GM18511 (cell line): ENCODE data around the gene COQ4.
A peak's percentile ranks its signal among the peaks of the same experiment; 100 is the strongest.

Experiments used
- ATAC-seq: cut with Tn5 transposase; IDR thresholded peaks from one replicate; pipeline ENCODE4 v1.9.1; 2021; ENCODE audit warnings: mild to moderate bottlenecking, moderate library complexity; ENCODE audit not compliant: unreplicated experiment

COQ4 gene

DNA sequence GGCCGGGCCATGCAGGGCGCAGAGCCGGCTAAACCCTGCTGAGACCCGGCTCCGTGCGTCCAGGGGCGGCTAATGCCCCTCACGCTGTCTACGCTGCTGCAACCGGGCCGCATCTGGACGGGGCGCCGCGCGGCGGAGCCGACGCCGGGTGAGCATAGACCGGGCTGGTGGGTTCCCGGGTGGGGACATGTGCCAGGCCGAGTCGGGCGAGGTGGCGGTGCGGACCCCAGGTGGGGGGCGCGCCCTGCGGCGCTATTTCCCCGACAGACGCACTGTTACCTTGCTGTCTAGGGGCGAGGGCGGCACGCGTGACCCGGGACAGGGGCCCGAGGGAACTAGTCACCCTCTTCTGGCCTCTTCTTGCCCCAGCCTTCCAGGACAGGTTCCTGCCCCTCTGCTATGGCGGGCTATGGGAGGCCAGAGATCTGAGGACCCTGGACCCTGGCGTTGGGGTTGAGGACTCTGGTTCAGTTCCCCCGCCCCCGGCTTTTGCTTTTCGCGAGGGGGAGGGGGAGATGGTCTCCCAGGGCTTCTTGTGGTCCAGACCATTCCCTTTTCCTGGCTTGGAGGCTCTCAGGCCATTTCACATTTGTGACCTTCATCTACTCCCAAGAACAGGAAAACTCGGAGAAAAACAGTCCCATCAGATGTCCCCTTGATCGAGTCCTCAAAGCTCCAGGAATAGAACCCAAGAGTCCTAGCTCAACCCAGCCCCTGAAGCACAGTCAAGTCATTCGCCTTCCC, 18.2 kb downstream of the COQ4 start:
- ATAC-seq: peak; percentile 17

DNA sequence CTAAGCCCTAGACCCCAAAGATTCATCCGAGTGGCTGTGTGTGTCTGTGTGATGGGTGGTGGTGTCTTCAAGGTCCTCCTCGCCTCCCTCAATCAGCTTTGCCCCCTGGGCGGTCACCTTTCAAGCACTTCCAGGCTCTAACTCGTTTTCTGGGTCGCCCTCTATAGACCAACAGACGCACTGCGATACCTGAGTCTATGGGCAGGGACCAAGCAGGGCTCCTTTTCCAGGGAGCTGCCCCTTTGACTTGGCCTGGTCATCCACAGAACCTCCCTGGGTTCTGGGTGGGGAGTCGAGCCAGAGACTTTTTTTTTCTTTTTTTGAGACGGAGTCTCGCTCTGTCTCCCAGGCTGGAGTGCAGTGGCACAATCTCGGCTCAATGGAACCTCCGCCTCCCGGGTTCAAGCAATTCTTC, 18.8 kb downstream of the COQ4 start:
- no peak for ATAC-seq

DNA sequence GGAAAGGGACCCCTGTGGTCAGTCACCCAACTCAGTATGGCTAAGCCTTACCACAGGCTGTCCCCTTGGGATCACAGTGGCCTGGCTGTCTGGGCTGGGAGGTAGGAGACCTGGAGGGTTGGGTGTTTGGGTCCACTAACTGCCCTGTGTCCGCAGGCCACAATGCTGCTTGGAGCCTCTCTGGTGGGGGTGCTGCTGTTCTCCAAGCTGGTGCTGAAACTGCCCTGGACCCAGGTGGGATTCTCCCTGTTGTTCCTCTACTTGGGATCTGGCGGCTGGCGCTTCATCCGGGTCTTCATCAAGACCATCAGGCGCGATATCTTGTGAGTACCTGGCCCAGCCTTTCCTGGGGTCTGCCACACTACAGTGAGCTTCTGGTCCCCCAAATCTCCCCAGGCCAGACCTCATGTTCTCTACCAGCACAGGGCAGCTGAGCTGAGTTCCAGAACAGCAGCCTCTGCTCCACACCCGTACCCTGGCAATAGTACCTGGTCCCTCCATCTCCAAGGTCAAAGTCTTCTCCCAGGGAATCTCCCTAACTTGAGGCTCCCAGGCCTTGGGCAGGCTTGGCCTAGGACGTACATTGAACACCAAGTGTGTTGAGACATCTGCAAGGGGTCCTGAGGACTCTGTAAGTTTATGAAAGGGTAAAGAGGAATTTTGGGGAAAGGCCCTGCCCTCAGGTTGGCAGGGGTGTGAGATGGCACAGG, 20.5 kb downstream of the COQ4 start:
- no peak for ATAC-seq

DNA sequence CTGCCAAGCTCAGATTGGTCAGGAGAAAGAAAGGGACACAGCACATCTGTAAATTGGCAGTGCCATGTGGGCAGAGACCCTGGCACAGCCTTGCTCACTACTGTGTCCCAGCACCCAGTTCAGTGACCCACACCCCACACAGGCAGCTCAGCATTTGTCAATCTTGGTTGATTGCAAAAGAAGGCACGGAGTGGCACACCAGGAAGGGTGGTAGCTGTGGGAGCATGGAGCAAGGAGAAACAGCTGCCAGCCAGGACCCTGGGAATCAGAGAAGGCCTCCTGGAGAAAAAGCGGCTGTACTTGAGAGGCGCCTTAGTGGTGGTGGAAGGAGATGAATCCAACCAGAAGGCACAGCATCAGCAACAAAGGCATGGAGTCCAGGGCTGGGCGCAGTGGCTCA, 21.2 kb downstream of the COQ4 start:
- no peak for ATAC-seq

- no peak for ATAC-seq
Observed at GRCh38 chr9:128344931-128345605, 22.4 kb downstream of the COQ4 start.

- no peak for ATAC-seq
Observed at GRCh38 chr9:128349125-128349524, 26.5 kb downstream of the COQ4 start.

GRCh38 chr9:128349772-128350171, 27.1 kb downstream of the COQ4 start:
- ATAC-seq: no peak

DNA sequence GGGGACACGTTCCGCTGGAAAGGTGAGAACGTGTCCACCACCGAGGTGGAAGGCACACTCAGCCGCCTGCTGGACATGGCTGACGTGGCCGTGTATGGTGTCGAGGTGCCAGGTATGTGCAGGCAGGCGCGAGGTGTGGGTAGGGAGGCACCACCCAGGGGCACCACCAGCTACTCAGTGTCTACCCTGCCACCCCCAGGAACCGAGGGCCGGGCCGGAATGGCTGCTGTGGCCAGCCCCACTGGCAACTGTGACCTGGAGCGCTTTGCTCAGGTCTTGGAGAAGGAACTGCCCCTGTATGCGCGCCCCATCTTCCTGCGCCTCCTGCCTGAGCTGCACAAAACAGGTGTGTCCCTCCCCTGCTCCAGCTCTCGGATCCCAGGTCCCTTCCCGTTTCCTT, 32.8 kb downstream of the COQ4 start:
- no peak for ATAC-seq

GRCh38 chr9:128358090-128358489, 35.5 kb downstream of the COQ4 start:
- ATAC-seq: no peak

- no peak for ATAC-seq
Observed at GRCh38 chr9:128358861-128359260, 36.2 kb downstream of the COQ4 start.

DNA sequence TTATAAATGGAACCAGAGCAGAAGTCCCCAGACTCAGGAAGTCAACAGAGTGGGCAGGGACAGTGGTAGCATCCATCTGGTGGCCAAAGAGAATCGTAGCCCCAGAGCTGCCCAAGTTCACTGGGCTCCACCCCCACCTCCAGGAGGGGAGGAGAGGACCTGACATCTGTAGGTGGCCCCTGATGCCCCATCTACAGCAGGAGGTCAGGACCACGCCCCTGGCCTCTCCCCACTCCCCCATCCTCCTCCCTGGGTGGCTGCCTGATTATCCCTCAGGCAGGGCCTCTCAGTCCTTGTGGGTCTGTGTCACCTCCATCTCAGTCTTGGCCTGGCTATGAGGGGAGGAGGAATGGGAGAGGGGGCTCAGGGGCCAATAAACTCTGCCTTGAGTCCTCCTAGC, 38.2 kb downstream of the COQ4 start:
- no peak for ATAC-seq

- ATAC-seq: no peak
Observed at GRCh38 chr9:128361296-128361985, 38.8 kb downstream of the COQ4 start.

DNA sequence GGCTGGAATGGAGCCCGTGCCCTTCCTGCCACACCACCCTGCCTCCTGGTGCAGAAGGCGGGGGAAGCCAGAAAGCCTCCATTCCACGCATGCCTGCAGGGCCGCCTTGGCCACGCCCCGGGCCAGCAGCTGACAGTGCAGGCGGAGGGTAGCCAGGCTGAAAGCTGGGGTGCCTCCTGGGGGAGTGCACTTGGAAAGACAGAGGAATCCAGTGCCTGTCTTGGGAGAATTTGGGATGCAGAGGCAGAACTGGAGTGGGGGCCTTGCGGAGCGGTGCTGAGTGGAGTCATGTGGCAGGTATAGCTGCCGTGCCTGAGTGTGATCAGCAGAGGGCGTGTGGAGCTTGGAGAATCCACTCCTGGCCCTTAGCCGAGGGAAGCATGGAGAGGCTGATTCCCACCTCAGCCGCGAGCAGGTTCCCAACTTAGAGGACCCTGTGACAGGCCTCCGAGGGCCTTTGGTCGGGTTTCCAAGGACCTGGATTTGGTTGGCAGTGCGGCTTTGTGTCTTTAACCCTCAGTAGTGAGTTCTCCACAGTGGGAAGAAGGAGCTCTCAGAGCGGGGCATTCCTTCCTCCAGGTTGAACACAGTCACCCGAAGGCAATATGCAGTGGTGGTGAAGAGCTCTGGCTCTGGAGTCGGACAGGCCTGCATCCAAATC, 39.5 kb downstream of the COQ4 start:
- ATAC-seq: peak; percentile 63

DNA sequence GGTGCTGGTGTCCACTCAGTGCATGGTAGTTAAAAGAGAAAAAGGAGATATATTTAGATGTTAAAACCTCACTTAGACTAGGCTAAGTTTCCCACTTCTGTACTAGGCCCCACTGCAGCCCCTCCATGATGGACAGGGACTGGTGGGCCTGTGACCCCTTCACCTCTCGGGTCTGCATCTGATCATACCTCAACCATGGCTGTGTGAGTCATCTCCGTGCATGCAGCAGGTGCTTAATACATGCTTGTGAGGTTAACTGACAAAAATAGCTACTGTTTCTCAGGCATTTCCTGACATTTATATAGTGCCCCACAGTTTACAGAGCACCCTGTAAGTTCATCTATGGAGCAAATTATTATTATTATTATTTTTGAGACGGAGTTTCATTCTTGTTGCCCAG, 40.1 kb downstream of the COQ4 start:
- no peak for ATAC-seq

DNA sequence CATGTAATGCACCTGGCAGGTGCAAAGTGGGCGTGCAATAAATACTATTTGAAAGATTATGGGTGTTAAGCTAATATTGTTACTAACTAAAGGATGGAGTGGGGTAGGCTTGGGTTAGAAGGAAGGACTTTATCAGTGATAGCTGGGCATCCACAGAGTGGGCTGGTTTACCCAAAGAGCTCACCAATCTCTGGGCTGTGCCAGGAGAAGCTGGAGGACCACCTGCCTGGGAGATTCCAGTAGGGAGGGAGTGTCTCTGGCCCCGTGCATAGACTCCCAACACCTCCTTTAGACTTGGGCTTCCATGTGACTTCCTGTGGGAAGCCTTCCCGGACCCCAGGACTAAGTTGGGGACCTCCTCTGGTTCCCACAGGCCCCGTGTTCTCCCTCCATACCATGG, 42.9 kb downstream of the COQ4 start:
- ATAC-seq: no peak

GRCh38 chr9:128369024-128369706, 46.5 kb downstream of the COQ4 start:
- ATAC-seq: no peak

DNA sequence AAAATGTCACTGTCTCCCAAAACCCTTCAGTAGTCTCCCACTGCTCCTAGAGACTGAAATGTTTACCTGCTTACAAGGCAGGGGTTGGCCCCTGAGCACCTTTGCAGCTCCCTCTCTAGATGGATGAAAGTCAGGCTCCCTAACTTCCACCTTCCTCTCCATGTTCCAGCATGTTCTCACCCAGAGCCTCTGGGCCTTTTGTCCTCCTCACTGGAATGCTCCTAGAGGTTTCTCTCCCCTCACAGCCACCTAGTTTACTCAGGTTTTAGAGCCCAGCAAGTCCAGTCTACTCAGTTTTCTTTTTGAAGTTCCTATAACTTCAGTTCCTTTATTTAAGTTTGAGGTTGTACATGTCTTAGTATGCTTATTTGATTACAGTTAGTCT, 47.7 kb downstream of the COQ4 start:
- no peak for ATAC-seq

DNA sequence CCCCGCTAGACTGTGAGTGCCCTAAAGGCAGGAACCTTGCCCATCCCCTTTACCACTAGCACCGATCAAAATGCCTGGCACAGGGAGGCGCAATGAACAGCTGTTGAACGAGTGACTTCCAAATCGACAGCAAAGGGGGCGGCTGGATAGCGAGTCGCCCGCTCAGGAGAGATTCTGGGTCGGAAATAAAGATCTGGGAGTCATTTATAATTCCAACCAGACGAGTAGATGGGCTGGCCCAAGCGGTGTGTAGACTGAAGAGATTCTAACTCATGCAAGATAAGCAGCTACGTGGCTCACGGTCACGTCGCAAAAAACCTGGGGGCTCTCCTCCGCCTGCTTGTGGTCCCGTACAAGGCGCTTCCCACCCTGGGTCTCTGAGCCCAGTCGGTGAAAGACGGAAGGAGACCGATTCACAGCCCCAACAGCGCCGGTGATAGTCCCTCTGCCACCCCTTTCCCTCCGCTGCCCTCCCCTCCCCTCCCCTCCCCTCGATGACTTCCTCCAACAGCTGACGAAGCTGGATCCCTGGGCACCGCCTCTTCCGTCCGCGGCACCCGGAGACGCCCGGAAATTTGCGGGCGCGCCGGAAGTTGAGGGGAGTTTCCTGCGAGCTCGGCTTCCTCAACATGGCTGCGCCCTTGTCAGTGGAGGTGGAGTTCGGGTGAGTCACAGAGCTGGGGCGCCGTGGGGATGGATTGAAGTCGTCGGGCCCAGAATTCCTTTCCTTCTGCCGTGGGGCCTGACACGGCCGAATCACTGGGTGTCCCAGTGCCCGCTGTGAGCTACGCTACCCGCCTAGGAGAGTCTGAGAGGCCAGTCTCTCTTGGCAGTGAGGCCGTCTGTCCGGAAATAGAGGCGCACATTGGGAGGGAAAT, 48.4 kb downstream of the COQ4 start, which contains the start of gene URM1:
URM1 (plus strand) TSS at position 623 of the 878 bp plus-strand sequence; CDS start at position 630, 7 bp downstream.
- peak; percentile 93 for ATAC-seq

DNA sequence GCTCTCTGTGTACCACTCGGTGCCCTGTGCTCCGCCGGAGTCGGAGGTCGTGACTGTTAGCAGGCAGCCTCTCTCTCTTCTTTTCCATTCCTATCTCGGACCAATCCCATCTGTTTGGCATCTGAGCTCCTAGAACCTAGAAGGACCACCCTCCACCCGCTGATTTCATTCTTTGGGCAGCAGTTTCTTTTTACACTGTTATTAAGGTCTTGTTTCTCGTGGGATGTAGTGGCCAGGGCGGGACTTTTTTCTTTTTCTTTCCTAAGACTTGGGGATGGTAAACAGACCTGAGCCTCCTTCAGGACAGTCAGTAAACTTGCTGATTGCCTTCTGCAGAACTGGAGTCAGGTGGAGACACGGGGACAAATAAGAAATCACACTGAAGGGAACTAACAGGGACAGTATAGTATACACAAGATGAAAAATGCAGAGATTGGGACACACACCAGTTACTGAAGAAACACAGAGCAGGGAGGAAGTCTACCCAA, 49.0 kb downstream of the COQ4 start:
- no peak for ATAC-seq
